ENCODE data around the gene IL20RB.

IL20RB gene

DNA sequence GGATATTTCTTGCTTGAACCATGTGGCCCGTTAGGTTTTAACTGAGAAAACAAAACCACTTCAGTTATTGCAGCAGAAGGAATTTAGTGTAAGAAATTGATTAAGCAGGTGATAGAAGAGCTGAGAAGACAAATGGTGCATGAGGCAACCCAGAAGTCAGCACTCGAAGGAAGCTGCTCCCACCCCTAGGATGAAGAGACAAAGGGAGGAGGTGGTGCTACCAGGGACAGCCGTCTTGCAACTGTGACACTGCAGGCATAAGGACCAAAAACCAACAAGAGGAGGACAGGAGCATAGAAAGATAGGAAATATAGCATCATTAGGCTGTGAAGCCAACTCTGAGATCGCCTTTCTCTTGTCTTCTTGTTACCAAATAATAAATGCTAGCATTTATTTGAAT is 89.0 kb downstream of the IL20RB start:
- DNase-seq, result no peak

- no peak for DNase-seq
Measured at GRCh38 chr3:137047240-137047639, 89.5 kb downstream of the IL20RB start.

- no peak for DNase-seq
Measured at GRCh38 chr3:137050281-137050680, 92.5 kb downstream of the IL20RB start.

DNA sequence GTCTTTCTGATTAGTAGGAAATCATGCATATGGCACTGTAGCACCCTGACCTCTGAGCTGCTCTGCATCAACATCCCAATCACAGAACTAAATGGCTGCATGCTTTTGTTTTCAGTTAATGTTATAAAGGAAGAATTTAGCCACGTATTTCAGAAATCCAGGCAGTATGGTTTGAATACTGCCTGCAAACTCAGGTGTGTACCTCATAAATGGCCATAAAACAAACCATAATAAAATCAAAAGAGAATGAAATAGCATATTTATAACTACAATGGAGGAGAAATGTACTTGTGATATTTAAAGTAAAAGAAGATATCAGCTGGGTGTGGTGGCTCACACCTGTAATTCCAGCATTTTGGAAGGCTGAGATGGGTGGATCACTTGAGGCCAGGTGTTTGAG is 94.5 kb downstream of the IL20RB start:
- no peak for DNase-seq

All from NCI-H146 (cell line).